HG03520 (cell line): ENCODE measurements around the gene PPP6R2.
"Not testable (repeated sequence)": the region's sequence is repeated elsewhere in the genome, so short reads cannot be mapped to it uniquely, and the experiment has no call there.

Source experiments
- ATAC-seq: cut with Tn5 transposase; IDR thresholded peaks from one replicate; pipeline ENCODE4 v1.9.1; 2021; ENCODE audit warnings: mild to moderate bottlenecking, moderate library complexity; ENCODE audit not compliant: unreplicated experiment

PPP6R2 gene

DNA sequence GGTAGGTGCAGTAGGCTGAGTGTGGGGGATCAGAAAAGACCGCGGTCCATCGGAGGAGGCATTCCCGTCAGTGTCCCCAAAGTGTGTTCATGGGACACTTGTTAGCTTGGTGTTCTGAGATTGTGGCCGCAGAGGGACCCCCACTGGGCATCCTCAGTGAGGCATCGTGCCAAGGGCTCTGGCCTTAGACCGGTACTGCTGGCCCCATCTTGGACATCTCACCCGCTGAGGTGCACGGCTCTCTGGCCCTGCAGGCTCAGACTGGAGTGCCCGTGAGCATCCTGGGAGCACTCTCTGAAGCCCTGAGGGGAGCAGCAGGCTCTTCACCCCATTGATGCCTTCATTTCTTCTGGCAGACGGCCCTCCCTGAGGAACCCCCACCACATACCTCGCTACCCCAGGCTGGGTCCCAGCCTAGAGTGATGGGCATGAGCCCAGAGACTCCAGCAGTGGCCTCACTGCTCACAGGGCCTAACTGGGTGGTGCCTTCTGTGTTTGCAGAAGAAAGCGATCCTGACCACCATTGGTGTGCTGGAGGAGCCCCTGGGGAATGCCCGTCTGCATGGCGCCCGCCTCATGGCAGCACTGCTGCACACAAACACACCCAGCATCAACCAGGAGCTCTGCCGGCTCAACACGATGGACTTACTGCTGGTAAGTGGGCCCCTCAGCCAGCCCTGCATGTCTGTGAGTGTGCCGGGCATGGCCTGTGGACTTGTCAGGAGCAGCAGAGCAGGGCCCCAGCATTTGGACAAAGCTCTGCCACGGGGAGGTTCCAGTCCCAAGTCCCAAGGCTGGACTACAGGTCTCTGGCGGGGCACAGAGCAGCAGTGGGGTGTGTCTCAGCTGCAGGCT, 80.1 kb downstream of the PPP6R2 start:
- no peak for ATAC-seq

DNA sequence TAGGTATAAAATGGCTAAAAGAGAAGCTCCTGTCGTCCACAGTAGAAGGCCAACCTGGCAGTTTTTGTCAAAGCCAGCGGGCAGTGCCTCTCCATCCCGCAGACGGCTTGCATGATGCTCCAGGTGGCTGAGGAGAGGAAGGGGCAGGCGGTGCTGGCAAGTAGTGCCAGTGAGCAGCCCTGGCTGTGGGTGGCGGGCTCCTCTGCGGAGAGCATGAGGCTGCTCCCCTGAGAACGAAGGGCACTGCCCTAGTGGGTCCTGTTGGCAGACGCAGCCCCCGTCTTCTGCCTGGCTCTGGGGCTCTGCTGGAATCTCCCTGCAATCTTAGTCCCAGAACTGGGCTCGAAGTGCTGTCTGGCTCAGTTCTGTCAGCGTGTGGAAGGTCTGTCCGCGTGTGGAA, 80.8 kb downstream of the PPP6R2 start:
- ATAC-seq: no peak

DNA sequence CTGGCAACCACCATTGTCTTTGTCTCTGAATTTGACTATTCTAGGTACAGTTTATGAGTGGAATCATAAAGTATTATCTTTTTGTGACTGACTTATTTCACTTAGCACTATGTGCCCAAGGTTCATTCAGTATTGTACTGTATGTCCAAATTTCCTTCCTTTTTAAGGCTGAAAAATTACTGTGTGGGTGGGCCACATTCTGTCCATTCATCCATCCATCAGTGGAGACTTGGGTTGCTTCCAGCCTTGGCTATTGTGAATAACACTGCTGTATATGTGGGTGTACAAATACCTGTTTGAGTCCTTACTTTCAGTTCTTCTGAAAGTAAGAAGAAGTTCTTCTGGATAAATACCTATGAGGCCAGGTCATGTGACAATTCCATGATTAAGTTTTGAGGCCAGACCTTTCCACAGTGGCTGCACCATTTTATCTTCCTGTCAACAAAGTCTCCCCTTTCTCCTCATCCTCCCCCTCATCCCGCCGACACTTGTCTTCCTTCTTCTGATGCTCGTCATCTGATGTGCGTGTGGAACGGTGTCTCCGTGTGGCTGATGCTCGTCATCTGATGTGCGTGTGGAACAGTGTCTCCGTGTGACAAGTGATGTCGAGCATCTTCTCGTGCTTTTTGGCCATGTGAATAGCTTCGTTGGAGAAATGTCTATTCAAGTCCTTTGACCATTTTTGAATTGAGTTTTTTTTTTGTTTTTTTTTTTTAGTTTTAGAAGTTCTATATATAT, 82.2 kb downstream of the PPP6R2 start:
- ATAC-seq: no peak

DNA sequence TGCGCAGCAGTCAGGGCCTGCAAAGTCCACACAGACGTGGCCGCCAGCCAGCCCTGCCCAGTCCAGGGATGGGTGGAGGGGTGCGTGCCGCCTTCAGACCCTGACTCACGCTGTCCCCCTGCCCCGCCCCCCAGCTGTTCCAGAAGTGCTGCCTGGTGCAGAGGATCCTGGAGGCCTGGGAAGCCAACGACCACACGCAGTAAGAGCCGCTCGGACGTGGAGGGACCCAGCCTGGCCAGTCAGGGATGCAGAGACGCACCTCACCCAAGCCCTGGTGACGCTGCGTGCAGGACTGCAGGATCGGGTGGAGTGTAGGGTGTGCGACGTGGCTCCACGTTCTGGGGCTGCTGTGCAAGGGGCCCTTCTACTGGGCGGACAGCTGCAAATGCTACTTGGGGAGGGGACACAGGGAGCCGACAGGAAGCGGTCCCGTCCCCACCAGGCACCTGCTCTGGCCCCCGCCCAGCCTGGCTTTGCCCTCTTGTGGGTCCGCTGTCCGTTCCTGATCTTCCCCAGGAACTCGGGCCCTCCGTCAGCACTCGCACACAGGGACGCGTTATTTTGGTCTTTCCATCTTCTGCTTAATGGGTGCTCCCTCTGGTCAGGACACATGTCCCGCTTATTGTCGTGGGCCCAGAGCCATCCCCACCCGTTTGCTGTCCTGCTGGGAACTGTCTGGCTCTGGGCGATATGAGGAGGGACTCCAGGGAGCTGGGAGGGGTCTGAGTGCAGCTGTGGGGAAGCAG, 89.2 kb downstream of the PPP6R2 start:
- no peak for ATAC-seq

DNA sequence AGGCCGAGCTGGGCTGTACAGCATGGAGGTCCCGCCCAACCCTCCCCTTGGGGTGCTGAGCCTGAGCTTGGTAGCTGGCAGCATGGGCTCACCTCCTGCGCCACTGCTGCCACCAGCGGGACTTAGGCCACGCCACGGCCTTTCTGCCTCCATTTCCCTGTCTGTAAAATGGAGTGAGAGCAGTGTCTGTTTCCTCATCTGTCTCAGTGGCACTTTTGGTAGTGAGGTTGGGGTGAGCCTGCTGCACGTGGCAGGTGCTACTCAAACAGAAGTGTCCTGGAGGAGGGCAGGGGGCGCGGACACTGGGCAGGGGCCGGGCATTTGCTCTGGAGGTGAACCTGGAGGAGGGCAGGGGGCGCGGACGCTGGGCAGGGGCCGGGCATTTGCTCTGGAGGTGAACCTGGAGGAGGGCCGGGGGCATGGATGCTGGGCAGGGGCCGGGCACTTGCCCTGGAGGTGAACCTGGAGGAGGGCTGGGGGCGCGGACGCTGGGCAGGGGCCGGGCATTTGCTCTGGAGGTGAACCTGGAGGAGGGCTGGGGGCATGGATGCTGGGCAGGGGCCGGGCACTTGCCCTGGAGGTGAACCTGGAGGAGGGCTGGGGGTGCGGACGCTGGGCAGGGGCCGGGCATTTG, 89.9 kb downstream of the PPP6R2 start:
- ATAC-seq: not testable (repeated sequence)

DNA sequence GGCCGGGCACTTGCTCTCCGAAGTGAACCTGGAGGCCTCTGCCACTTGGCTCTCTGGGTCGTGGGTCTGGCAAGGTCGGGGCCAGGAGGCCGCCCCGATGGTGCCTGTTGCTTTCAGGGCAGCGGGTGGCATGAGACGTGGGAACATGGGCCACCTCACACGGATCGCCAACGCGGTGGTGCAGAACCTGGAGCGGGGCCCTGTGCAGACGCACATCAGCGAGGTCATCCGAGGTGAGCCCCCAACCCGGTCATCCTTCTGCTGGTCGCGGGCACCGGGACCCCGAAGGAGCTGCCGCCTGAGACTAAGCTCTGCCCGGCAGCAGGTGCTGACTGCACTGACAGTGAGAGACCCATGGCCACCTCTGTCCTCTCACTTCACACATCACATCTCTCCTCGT, 91.7 kb downstream of the PPP6R2 start:
- ATAC-seq: no peak

DNA sequence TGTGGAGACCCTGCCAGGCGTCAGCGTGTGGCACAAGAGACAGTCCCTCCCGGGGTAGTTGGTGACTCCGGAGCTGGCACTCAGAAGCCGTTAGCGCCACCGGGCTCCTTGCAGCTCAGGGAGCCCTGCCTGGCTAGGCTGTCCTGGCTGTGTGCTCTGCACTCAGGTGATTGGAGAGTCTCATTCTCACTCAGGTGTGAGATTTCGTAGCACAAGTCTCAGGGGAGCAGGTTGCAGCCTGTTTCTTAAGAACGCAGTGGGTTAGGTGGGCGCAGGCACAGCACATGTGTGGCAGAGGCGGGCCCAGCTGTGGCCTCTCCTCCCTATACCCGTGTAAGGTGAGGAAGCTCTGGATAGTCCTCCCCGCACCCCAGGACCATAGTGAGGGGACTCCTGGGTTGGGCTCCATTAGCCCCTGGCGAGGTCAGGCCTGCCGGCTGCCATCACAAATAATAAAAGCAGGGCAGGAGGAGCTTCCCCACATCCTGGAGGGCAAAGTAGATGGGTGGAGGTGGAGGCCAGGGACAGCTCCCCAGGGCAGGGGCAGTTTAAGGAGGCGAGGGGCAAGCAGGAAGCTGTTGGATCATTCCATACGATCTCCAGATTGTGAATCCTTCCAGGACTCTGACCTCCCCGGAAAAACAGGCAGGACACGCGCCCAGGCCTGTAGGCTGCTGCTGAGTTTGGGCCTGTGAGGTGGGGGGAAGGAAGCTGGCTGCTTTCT, 92.3 kb downstream of the PPP6R2 start:
- ATAC-seq: no peak

DNA sequence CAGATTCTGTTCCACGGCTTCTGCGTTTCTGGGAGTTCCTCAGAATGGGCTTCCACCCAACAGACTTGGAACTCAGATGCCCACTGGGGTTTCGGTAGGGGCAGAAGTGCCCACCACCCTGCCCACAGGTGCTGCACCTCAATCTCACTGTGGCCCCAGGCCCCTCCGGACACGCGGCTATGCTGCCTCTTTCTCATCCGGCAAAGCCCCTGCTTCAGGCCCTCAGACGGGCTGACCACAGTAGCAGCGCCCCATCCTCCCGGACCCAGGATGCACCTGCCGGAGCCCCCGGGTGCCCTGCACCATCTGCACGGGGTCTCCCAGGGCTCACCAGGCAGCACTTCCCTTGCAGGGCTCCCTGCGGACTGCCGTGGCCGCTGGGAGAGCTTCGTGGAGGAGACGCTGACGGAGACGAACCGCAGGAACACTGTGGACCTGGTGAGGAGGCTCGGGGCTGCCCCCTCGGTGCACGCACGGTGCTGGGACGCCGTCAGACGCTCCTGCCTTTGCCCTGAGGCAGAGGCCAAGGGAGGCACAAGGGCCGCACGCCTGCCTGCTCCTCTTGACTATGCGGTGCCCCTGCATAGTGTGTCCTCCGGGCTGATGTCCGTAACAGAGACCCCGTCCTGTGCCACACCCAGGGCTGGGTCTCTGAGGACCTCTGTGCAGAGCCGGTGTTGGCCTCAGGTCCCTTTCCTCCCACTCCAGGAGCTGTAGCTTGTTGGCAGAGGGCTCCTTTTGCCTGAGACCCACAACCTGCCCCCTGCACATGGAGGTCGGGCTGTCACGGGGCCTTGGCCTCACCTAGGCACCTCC, 93.1 kb downstream of the PPP6R2 start:
- ATAC-seq: no peak

DNA sequence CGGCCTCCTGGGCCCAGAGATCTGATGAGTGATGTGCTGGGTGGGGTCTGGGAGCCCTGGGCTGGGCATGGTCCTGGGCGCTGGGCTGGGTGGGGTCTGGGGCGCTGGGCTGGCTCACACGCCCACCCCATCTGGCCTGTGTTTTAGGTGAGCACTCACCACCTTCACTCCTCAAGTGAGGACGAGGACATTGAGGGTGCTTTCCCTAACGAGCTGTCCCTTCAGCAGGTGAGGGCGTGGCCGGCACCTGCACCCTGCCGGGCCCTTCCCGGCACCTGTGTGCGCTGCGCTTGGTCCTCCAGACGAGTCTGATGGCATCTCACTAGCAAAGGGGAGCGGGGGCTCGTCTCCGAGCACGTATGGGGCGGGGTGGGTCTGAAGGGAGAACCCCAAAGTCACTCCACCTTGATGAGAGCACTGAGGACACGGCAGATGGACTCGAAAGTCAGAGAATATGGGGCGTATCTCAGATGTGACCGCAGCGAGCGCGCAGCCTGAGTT, 93.8 kb downstream of the PPP6R2 start:
- ATAC-seq: no peak

DNA sequence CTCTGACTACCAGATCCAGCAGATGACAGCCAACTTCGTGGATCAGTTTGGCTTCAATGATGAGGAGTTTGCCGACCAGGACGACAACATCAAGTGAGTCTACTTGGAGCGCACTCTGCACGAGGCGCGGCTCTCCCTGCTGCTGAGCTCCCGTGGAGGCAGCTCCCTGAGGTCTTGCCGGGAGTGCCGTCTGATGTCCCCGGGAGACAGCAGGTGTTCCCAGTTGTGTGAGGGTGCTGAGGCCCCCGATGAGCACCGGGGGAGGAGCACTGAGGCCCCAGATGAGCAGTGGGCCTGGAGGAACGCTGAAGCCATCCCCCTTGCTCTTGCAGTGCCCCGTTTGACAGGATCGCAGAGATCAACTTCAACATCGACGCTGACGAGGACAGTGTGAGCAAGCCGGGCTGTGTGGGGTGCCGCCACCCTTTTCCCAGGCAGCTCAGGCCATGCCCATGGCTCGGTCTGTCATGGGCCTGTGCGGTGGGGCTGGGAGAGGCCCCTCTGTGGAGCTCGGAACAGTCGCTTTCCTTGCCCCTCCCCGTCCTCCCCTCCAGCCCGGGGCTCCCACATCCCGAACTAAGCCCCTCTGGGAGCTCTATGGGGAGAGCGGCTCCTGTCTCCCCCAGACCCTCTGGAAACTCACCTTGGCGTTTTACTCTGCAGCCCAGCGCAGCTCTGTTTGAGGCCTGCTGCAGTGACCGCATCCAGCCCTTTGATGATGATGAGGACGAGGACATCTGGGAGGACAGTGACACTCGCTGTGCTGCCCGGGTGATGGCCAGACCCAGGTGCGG, 94.6 kb downstream of the PPP6R2 start:
- no peak for ATAC-seq

DNA sequence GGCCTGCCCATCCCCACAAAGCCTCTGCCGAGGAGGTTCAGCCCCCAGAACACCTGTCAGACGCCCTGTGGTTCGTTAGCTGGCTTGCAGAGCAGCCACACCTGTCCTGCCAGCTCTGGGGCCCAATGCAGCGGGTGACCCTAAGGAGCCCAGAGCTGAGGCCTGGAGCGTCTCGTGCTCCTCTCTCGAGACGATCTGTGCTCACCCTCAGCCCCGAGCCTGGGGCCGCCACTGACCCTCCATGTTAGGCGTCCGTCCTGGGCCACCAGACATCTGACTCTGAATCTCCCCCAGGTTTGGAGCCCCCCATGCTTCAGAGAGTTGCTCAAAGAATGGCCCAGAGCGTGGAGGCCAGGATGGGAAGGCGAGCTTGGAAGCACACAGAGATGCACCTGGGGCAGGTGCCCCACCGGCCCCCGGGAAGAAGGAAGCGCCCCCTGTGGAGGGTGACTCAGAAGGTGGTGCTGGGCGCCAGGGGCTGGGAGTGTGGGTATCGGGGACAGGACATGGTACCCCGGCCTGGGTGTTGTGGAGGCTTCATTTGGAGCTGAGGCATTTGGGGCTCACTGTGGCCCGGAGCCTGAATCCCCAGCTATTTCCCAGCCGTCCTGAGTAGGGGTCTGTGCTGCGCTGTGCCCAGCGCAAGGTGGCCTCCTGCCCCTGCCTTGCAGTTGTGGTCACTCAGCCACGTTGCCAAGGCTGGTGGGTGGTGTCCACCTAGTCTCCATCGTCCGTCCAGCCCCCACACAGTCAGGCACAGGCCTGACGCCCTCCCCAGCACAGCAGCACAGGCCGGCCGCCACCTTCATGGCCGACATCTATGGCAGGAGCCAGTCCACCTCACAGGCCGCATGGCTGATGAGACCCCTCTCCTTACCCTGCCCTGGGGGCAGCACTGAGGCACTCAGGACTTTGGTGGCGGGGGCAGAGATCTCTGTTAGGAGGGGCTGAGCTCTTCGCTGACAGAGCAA, 95.5 kb downstream of the PPP6R2 start:
- ATAC-seq: no peak

DNA sequence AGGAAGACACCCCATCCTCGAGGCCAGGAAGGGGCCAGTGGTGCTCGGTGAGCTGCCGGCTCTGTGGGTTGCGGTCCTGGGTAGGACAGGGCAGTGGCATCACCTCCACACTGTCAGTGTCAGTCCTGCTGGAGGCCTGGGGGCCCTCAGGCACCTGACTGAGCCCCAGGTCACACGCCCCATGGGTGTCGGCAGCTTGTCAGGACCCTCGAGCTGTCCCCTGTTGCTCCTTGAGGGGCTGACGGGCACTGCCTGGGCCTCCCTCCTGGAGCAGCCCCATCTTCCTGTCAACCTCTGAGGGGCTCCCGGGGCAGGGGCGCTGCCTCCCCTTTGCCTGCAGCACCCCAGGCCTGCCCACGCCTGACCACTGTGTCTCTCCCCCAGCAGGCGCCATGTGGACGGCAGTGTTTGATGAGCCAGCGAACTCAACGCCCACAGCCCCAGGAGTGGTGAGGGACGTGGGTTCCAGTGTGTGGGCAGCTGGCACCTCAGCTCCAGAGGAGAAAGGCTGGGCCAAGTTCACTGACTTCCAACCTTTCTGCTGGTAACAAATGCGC, 96.3 kb downstream of the PPP6R2 start:
- no peak for ATAC-seq

DNA sequence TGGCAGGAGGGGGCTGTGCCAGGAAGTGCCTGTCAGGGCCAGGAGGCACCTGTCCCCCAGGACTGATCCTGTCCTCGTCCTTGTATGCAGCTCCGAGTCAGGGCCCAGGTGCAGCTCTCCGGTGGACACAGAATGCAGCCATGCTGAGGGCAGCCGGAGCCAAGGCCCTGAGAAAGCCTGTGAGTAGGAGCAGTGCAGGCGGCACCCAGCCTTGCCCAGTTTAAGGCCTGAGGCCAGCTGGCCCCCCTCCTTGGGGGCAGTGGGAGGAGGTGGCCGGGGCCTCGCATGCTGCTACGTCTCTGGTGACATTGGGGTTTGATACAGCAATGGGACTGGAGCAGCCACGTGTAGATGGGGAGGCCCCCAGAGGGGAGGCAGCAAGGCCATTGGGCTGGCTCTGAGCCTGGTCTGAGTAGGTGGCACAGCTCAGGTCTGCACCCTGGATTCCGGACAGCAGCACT, 96.8 kb downstream of the PPP6R2 start:
- ATAC-seq: no peak

DNA sequence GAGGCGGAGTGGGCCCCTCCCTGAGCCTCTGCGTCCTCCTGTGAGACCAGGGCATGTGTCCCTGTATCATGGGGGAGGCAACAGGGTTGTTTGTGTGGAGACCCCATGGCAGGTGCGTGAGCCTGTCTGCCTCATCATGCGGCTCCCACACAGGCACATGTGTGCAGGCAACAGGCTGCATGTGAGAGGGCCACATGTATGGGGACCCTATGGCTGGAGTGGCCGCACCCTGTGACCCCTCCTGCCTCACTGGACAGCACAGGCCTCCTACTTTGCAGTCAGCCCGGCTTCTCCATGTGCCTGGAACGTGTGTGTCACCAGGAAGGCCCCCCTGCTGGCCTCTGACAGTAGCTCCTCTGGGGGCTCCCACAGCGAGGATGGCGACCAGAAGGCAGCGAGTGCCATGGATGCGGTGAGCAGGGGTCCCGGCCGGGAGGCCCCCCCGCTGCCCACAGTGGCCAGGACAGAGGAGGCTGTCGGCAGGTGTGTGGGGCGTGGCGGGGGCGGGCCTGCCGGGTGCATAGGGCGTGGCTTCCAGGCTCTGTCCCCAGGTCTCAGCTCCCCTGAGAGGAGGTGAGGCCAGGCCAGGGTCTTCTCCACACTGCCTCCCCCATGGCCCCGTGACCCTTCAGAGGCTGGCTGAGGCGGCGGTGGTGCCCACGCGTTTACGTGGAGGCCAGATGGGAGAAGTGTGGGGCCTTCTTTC, 97.6 kb downstream of the PPP6R2 start:
- no peak for ATAC-seq

DNA sequence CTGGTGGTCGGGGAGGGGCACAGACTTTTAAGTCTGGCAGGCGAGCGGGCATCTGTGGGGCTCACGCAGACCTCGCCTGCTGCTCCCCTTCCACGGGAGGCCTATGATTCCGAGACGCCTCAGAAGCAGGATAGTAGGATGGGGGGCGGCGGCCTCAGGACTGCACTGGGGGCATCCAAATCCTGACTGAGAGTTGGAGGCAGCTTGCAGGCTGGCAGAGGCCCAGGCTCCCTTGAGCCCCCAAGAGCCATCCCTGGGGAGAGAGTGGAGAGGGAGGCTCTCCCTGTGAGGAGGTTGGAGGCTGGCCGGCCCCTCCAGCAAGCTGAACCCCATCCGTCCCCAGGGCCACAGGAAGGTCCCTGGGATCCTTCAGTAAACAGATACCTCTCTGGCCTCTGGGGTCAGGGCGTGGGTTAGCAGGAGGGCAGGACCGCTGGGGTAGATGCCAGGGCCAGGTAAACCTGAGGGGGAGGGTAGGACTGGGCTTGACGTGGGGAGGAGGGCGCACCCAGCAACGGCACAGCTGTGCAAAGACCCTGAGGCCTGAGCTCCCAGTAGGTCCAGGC, 98.4 kb downstream of the PPP6R2 start:
- no peak for ATAC-seq

DNA sequence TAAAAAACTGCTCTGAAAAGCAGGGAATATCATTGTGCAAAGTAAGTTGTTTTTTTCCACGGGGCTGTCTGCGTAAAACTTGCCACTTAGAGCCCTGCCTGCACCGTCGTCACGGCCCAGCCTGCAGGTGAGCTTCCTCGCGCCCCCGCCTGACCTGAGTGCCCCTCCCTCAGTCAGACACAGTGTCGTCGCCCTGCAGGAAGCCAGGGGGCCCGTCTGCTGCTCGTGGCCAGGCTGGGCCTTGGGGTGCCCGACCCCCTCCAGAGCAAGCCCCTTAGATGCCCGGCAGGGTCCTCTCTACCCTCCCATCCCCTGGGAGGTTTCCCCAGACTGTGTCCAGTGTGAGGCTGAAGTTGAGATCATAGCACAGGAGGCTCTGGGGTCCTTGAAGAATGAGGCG, 100.1 kb downstream of the PPP6R2 start:
- no peak for ATAC-seq
